GM19351 (cell line): Measurements from ENCODE around the gene SLC2A3.
"Not testable (repeated sequence)": the region's sequence is repeated elsewhere in the genome, so short reads cannot be mapped to it uniquely, and the experiment has no call there.

ENCODE experiments used
- ATAC-seq: cut with Tn5 transposase; IDR thresholded peaks from one replicate; pipeline ENCODE4 v1.9.1; 2021; ENCODE audit warnings: mild to moderate bottlenecking, moderate library complexity; ENCODE audit not compliant: unreplicated experiment

Gene SLC2A3

GRCh38 chr12:7917392-7918267 lies 18.4 kb downstream of the SLC2A3 start:
- ATAC-seq: no peak

GRCh38 chr12:7916936-7917335 lies 19.1 kb downstream of the SLC2A3 start:
- no peak for ATAC-seq

GRCh38 chr12:7915661-7916403 lies 20.2 kb downstream of the SLC2A3 start:
- ATAC-seq: no peak

DNA sequence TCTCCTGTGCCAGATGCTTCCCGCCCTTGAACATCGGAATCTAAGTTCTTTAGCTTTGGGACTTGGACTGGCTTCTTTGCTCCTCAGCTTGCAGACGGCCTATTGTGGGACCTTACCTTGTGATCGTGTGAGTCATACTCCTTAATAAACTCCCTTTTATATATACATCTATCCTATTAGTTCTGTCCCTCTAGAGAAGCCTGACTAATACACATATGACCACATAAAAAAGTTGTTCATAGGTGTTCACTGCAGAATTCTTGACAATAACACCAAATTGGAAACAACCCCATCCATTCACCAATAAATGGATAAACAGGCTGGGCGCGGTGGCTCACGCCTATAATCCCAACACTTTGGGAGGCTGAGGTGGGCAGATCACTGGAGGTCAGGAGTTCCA lies 25.9 kb downstream of the SLC2A3 start:
- ATAC-seq: not testable (repeated sequence)

DNA sequence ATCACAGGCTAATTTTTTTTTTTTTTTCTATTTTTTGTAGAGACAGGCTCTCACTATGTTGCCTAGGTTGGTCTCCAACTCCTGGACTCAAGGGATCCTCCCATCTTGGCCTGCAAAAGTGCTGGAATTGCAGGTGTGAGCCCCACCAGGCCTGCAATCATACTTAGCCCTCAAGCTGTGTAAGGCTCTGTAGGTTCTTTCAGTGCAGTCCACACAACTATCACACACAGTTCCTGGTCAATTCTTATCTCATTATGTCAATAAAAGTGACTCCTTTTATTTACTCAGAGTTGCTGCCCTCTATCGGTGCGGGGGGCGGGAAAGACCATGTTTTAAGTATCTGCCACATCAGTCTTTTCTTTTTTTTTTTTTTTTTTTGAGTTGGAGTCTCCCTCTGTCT lies 29.0 kb downstream of the SLC2A3 start:
- ATAC-seq: no peak

GRCh38 chr12:7906303-7906702 lies 29.7 kb downstream of the SLC2A3 start:
- ATAC-seq: not testable (repeated sequence)

DNA sequence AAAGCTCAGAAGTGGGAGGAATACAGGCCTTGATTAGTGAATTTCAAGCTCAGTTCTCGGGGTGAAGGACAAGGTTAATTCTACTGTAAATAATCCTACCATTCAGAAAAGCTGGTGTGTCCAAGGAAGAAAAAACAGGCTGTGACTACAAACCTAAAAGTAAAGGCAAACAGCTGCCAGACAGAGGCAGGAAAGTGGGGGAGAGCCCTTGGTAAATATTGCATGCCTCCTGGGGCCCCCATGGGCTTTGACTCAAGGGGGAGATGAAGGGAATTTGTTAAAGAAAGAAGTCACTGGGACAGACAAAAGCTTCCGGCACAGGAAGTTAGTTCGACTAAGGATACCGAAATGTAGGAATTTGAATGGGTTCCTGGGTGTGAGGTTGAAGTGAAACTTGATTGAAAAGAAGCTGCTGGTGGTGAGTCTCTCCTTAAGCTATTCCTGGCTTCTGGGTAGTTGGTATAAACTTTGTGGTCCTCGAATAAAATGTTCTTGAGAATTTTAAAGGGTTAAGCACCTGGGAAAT lies 30.3 kb downstream of the SLC2A3 start:
- ATAC-seq: not testable (repeated sequence)

DNA sequence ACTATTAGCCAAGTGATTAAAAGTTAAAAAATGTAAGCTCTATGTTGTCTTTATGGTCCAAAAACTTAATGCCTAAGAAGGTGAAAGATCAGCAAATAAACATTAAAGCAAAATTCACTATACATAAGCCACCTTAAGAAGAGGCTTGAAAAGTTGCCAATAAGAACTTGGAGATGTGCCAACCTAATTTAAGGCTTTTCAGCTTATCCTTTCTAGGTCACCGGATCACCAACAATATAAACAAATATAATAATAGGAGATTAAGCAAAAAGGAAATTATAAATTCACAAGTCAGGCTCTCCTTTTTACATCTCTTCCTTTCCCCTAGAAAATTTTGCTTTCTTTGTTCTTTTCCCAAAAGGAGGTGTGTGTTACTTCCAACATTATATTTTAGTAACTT lies 30.9 kb downstream of the SLC2A3 start:
- ATAC-seq: no peak

DNA sequence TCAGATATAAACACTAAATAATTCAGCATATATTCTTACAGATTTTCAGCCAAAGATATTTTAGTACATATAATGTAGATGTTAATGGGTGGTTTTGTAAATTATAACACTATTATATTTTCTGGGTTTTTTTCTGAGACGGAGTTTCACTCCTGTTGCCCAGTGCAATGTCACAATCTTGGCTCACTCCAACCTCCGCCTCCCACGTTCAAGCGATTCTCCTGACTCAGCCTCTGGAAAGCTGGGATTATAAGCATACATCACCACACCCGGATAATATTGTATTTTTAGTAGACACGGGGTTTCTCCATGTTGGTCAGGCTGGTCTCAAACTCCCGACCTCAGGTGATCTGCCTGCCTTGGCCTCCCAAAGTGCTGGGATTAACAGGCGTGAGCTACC lies 33.6 kb downstream of the SLC2A3 start:
- not testable (repeated sequence) for ATAC-seq

DNA sequence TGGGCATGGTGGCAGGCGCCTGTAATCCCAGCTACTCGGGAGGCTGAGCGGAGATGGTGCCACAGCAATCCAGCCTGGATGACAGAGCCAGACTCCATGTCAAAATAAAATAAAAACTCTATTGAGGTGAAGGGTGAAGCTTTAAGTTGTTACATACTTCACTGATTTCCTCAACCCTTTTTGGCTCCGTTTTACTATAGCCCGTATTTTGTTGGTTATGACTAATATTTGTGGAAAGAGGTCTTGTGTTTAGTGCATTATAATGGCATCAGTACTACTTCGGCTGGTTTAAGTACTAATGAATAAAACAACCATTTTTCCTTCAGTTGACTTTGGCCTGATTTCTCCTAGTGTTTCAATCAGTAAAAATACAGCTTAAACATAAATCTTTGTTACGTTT lies 36.2 kb downstream of the SLC2A3 start:
- no peak for ATAC-seq

- not testable (repeated sequence) for ATAC-seq
Measured at GRCh38 chr12:7896726-7897125, 39.3 kb downstream of the SLC2A3 start.

DNA sequence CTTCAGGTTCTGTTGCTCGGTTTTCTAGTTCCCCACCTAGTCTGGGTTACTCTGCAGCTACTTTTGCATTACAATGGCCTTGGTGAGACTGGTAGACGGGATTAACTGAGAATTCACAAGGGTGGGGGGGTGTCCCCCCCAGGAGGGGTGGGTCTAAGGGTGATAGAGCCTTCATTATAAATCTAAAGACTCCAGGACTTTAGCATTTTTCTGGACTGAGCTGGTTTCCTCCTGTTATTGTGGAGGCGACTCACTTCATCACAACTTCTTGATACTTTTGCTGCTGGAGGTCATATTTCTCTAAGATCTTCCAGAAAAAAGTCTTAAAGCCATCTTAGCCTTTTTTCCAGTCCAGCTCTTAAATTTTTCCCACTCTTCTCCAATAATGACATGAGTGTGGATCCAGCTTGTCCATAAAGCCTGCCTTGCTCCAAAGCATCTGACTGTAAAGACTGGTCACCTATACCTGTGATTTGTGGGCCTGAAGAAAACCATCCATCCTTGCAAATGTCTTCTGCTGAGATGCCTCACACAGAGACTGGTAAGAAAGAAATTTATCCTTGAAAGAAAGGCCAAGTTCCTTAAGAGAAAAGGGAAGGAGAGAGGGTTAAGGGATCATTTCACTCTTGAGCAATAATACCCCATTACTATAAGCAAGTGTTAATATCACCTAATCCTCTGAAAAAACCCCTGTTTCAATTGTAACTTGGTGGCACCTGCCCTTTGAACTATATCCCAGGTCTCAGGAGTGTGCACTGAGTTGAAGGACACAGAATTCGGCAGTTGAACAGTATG lies 43.6 kb downstream of the SLC2A3 start:
- ATAC-seq: no peak

DNA sequence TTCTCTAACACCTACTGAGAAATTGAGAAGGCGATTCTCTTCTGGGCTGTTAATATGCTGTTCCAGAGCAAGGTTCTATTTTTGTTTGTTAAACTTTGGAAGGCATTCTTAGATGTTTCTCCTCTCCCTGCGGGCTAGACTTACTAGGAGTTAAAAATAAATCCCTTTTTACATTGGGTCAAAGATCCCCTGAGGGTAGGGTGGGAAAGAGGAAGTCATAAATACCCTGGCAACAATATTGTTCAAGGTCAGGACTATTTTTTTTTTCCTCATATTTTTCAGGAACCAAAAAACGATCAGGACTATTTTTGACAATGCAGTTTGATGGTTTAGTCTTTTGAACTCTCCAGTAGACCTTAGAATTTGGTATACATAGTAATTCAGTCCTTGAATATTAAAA lies 51.3 kb downstream of the SLC2A3 start:
- no peak for ATAC-seq

- not testable (repeated sequence) for ATAC-seq
Measured at GRCh38 chr12:7881736-7882120, 54.3 kb downstream of the SLC2A3 start.

GRCh38 chr12:7880952-7881735 lies 54.8 kb downstream of the SLC2A3 start:
- ATAC-seq: not testable (repeated sequence)

DNA sequence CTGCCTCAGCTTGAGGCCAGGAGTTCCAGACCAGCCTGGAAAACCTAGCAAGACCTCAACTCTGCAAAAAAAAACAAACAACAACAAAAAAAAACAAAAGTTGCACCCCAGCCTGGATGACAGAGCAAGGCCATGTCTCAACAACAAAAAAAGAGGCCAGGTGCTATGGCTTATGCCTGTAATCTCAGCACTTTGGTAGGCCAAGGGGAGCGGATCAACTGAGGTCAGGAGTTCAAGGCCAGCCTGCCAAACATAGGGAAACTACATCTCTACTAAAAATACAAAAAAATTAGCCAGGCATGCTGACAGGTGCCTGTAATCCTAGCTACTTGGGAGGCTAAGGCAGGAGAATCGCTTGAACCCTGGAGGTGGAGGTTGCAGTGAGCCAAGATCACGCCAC lies 56.7 kb downstream of the SLC2A3 start:
- no peak for ATAC-seq

GRCh38 chr12:7877420-7877819 lies 58.6 kb downstream of the SLC2A3 start:
- no peak for ATAC-seq

GRCh38 chr12:7872566-7873319 lies 63.2 kb downstream of the SLC2A3 start, which contains the start of gene SLC2A14:
TSS of gene SLC2A14 (minus strand) at chr12:7872915. CDS start at chr12:7869880, 3,035 bp downstream.
- ATAC-seq: no peak

DNA sequence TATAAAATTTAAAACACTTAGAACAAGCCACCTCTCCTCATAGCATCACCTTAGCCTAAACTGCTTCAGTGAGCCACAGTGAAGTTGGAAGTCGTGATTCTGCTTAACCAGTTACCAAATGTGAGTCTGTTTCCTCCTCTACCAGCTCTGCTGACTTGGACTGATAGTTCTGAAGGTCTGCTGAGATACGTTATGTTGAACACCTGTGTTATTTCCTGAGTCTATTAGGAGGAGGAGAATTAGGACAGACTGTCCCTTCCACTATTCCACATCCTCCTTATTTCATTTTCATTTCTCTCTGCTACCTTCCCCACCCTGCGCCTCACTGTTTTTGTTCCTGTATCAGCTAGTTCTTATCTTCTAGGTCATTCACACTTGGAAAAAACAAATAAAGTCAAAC lies 65.7 kb downstream of the SLC2A3 start:
- ATAC-seq: no peak
